ENCODE data around the gene OPHN1.

DNA sequence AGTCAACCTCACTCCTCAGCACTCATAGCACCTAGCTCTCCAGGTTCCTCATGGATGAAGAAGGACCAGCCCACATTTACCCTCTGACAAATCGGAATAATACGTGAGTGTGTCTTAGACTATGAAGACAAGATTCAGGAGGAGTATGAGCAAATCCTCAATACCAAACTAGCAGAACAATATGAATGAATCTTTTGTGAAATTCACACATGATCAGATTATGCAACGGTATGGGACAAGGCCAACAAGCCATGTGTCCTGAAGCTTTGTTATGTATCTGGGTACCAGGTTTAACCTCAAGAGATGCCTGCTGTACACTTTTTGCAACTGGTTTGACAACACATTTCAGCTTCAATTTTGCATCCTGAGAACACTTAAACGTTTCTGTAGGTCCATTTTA is 300.1 kb downstream of the OPHN1 start:
- no peak for TF ChIP-seq POLR2A (IDR thresholded peaks at IDR 0.05)
- TF ChIP-seq, protein P1, sequence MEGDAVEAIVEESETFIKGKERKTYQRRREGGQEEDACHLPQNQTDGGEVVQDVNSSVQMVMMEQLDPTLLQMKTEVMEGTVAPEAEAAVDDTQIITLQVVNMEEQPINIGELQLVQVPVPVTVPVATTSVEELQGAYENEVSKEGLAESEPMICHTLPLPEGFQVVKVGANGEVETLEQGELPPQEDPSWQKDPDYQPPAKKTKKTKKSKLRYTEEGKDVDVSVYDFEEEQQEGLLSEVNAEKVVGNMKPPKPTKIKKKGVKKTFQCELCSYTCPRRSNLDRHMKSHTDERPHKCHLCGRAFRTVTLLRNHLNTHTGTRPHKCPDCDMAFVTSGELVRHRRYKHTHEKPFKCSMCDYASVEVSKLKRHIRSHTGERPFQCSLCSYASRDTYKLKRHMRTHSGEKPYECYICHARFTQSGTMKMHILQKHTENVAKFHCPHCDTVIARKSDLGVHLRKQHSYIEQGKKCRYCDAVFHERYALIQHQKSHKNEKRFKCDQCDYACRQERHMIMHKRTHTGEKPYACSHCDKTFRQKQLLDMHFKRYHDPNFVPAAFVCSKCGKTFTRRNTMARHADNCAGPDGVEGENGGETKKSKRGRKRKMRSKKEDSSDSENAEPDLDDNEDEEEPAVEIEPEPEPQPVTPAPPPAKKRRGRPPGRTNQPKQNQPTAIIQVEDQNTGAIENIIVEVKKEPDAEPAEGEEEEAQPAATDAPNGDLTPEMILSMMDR (IDR thresholded peaks at IDR 0.05): no peak
- no peak for TF ChIP-seq POLR2AphosphoS5 (IDR thresholded peaks at IDR 0.05)
- TF ChIP-seq EP300 (IDR thresholded peaks at IDR 0.05): no peak

Data from gastroesophageal sphincter (tissue), 3 donors.